DMS 273 (cell line): Measurements from ENCODE around the gene LACTB.

Source experiments
- DNase-seq: peaks from one replicate; lab custom pipeline; 2025; ENCODE audit not compliant: unreplicated experiment; lab: John Stamatoyannopoulos, UW

LACTB gene

GRCh38 chr15:63122002-63122875 lies 578 bp downstream of the LACTB start:
- peak; percentile 72 for DNase-seq

GRCh38 chr15:63124506-63124905 lies 2.8 kb downstream of the LACTB start:
- DNase-seq: no peak

GRCh38 chr15:63126726-63127125 lies 5.1 kb downstream of the LACTB start:
- no peak for DNase-seq

- DNase-seq: no peak
These were observed 12.1 kb downstream of the LACTB start for GRCh38 chr15:63133786-63134185.

- DNase-seq: no peak
These were observed 12.8 kb downstream of the LACTB start for GRCh38 chr15:63134245-63134985.

- no peak for DNase-seq
These were observed 13.6 kb downstream of the LACTB start for GRCh38 chr15:63135281-63135680.

- no peak for DNase-seq
These were observed 14.1 kb downstream of the LACTB start for GRCh38 chr15:63135804-63136203.

GRCh38 chr15:63136742-63137141 lies 15.1 kb downstream of the LACTB start:
- no peak for DNase-seq

- DNase-seq: no peak
These were observed 19.3 kb downstream of the LACTB start for GRCh38 chr15:63140936-63141335.

- DNase-seq: no peak
These were observed 23.8 kb downstream of the LACTB start for GRCh38 chr15:63145426-63145825.

GRCh38 chr15:63146684-63147083 lies 25.0 kb downstream of the LACTB start:
- peak; percentile 6 for DNase-seq

GRCh38 chr15:63151665-63152064 lies 30.0 kb downstream of the LACTB start:
- DNase-seq: no peak

- DNase-seq: no peak
These were observed 33.8 kb downstream of the LACTB start for GRCh38 chr15:63155486-63155885.

GRCh38 chr15:63156086-63156710 lies 34.5 kb downstream of the LACTB start:
- DNase-seq: no peak

- peak; percentile 51 for DNase-seq
These were observed 35.1 kb downstream of the LACTB start for GRCh38 chr15:63156755-63157117.

GRCh38 chr15:63157118-63157843 lies 35.6 kb downstream of the LACTB start, which contains the start of gene RPS27L:
RPS27L (minus strand) TSS chr15:63157477; CDS start chr15:63157405, 72 bp downstream.
- peak; percentile 92 for DNase-seq

- DNase-seq: peak; percentile 58
These were observed 36.3 kb downstream of the LACTB start for GRCh38 chr15:63157891-63158431.

GRCh38 chr15:63160638-63161037 lies 39.0 kb downstream of the LACTB start:
- DNase-seq: no peak

- no peak for DNase-seq
These were observed 41.6 kb downstream of the LACTB start for GRCh38 chr15:63163217-63163616.

- DNase-seq: no peak
These were observed 43.7 kb downstream of the LACTB start for GRCh38 chr15:63165166-63165859.
